Measurements from ENCODE around the gene GSTA4. TPM values are rescaled to one million over a fixed set of nuclear protein-coding genes. Genes with fewer than 3 reads are reported as not detected.

The GSTA4 gene
- total and polyA plus RNA-seq, 2 of the 13 experiments (the other 11 are each of a cell fraction or from before 2014, with no cell fraction given): 34.1 to 53.6 TPM

GRCh38 chr6:52995089-52995912, at the start of gene GSTA4 (continued):
- TF ChIP-seq HOMEZ (CRISPR knock-in tag; IDR thresholded peaks at IDR 0.05; ENCODE audit: low read depth) (peak; percentile 22), MLX (CRISPR knock-in tag; IDR thresholded peaks at IDR 0.05) (peak; percentile 16; the same call in 1 of the 2 replicates), ZNF557 (CRISPR knock-in tag; IDR thresholded peaks at IDR 0.05) (peak; percentile 37; the same call in 1 of the 2 replicates), KLF6 (CRISPR knock-in tag; IDR thresholded peaks at IDR 0.05) (peak; percentile 46), MAF1 (CRISPR knock-in tag; IDR thresholded peaks at IDR 0.05; ENCODE audit: borderline replicate concordance) (peak; percentile 99), ZBTB14 (CRISPR knock-in tag; IDR thresholded peaks at IDR 0.05) (peak; percentile 54; the same call in 1 of the 2 replicates), STAT5B (CRISPR knock-in tag; IDR thresholded peaks at IDR 0.05) (peak; percentile 54; the same call in 1 of the 2 replicates), HOXD1 (CRISPR knock-in tag; IDR thresholded peaks at IDR 0.05) (peak; percentile 7; the same call in 1 of the 2 replicates), ZNF552 (CRISPR knock-in tag; IDR thresholded peaks at IDR 0.05; ENCODE audit: borderline replicate concordance) (peak; percentile 5; the same call in 1 of the 2 replicates), FOSL2 (CRISPR knock-in tag; IDR thresholded peaks at IDR 0.05) (peak; percentile 57), PPARG (CRISPR knock-in tag; conservative IDR thresholded peaks at IDR 0.05) (peak; percentile 70), ZNF598 (CRISPR knock-in tag; IDR thresholded peaks at IDR 0.05; ENCODE audit: borderline replicate concordance) (0 out of 2 replicates have a peak, but pooled peaks have one; percentile 72), ATF6 (CRISPR knock-in tag; conservative IDR thresholded peaks at IDR 0.05) (0 out of 2 replicates have a peak, but pooled peaks have one; percentile 21), TMF1 (CRISPR knock-in tag; IDR thresholded peaks at IDR 0.05; ENCODE audit: low read depth) (peak; percentile 60), HCFC1 (IDR thresholded peaks at IDR 0.05; ENCODE audit: low read depth, low read length) (peak; percentile 16; the same call in 1 of the 2 replicates), MTF2 (CRISPR knock-in tag; IDR thresholded peaks at IDR 0.05; ENCODE audit: borderline replicate concordance) (peak; percentile 35; the same call in 1 of the 2 replicates), ZFP90 (CRISPR knock-in tag; IDR thresholded peaks at IDR 0.05; ENCODE audit: borderline replicate concordance) (peak; percentile 93; the same call in 1 of the 2 replicates), TEAD3 (CRISPR knock-in tag; optimal IDR thresholded peaks at IDR 0.05; ENCODE audit: borderline replicate concordance) (peak; percentile 25), MTA1 (CRISPR knock-in tag; IDR thresholded peaks at IDR 0.05; ENCODE audit: borderline replicate concordance) (peak; percentile 62), KDM5A (IDR thresholded peaks at IDR 0.05; ENCODE audit: borderline replicate concordance, low read length) (peak; percentile 56; the same call in 1 of the 2 replicates), ZFX (CRISPR knock-in tag; IDR thresholded peaks at IDR 0.05; ENCODE audit: low read depth) (peak; percentile 86), SOX5 (CRISPR knock-in tag; IDR thresholded peaks at IDR 0.05; ENCODE audit: borderline replicate concordance) (peak; percentile 38; the same call in 1 of the 2 replicates), MAX (IDR thresholded peaks at IDR 0.05) (peak; percentile 76; the same call in 1 of the 2 replicates), POLR2G (IDR thresholded peaks at IDR 0.05; ENCODE audit: low read depth, low read length) (peak; percentile 93)
